Measurements from ENCODE around the gene P2RY6. TPM values are rescaled to one million over a fixed set of nuclear protein-coding genes. Genes with fewer than 3 reads are reported as not detected.

P2RY6 gene
- total and polyA plus RNA-seq, 2 of the 8 experiments (the other 6 are each of a cell fraction or from before 2014, with no cell fraction given), result 0.15 TPM; not detected in 1

GRCh38 chr11:73317373-73317772, 45.2 kb downstream of the P2RY6 start:
- Histone ChIP-seq H3K4me3 (ENCODE audit: extremely low read depth in 1 of 4, insufficient read depth in 2 of 4, low read depth in 3 of 4, low read length in 4 of 4) (no peak overlapping the region), H3K4me1 (replicated peaks in 1 of 4; ENCODE audit: control insufficient read depth in 3 of 4, insufficient read depth in 4 of 4, low read length in 3 of 4) (peaks cover 5 to 20% (median 8%) of the 10 kb centered on the region in 4 experiments), H2BK12ac (ENCODE audit: low read depth, low read length) (no peak overlapping the region), H2BK15ac (ENCODE audit: low read length) (no peak overlapping the region), H2AK5ac (ENCODE audit: low read depth, low read length) (no peak overlapping the region), H3K9me3 (ENCODE audit: insufficient read depth in 2 of 2, low read depth in 1 of 2, low read length in 1 of 2) (no peaks in the 10 kb centered on the region), H3K23me2 (ENCODE audit: low read depth, low read length) (no peaks in the 10 kb centered on the region; the same call in 1 of the 2 replicates), H4K5ac (ENCODE audit: insufficient read length, low read depth, low read length) (no peak overlapping the region), H3K4ac (replicated peaks; ENCODE audit: insufficient read length, low read depth, low read length) (no peak overlapping the region), H3K36me3 (ENCODE audit: control insufficient read depth in 2 of 4, insufficient read depth in 4 of 4, low read length in 3 of 4) (no peaks in the 10 kb centered on the region), H3K56ac (replicated peaks; ENCODE audit: insufficient read length, low read depth, low read length) (no peak overlapping the region), H4K91ac (replicated peaks; ENCODE audit: insufficient read length, low read length) (no peak overlapping the region), H3K4me2 (ENCODE audit: insufficient read depth in 1 of 2, low read depth in 2 of 2, low read length in 2 of 2) (no peak overlapping the region), H3K14ac (ENCODE audit: insufficient read length) (no peak overlapping the region), H2BK120ac (replicated peaks; ENCODE audit: low read depth, low read length) (no peak overlapping the region), H4K20me1 (replicated peaks in 1 of 2; ENCODE audit: control insufficient read depth in 1 of 2, insufficient read depth in 2 of 2, low read length in 2 of 2) (peaks cover 8 to 16% of the 10 kb centered on the region in 2 experiments), H3K18ac (ENCODE audit: extremely low read depth, low read length) (no peak overlapping the region), H3K27ac (ENCODE audit: low read depth, low read length) (no peak overlapping the region), H4K8ac (ENCODE audit: extremely low read depth, insufficient read depth, low read length) (no peak overlapping the region), H3K9ac (replicated peaks in 1 of 4; ENCODE audit: extremely low read depth in 1 of 4, low read depth in 3 of 4, low read length in 3 of 4) (no peak overlapping the region), H3K27me3 (replicated peaks in 1 of 4; ENCODE audit: control insufficient read depth in 3 of 4, extremely low read depth in 1 of 4, insufficient read depth in 3 of 4, low read length in 3 of 4) (peaks cover 0 to 6% (median 1%) of the 10 kb centered on the region in 4 experiments; a peak in 3 of 7 replicates), H2BK20ac (ENCODE audit: low read length) (no peak overlapping the region), H3K79me2 (ENCODE audit: control insufficient read depth in 1 of 2, insufficient read depth in 2 of 2, low read length in 2 of 2) (no peaks in the 10 kb centered on the region), H2AFZ (ENCODE audit: low read length) (no peak overlapping the region), H3K79me1 (ENCODE audit: low read depth, low read length) (peaks cover 5% of the 10 kb centered on the region), H2BK5ac (ENCODE audit: low read depth, low read length) (no peak overlapping the region), H3K23ac (ENCODE audit: insufficient read length) (no peak overlapping the region)
- TF ChIP-seq SIN3A (conservative IDR thresholded peaks at IDR 0.05 in 1 of 2, IDR thresholded peaks at IDR 0.05 in 1 of 2; ENCODE audit: low read depth in 1 of 2, low read length in 2 of 2) (no peak), PHF8 (conservative IDR thresholded peaks at IDR 0.05; ENCODE audit: low read depth, low read length) (no peak), MAX (IDR thresholded peaks at IDR 0.05) (no peak), YY1 (IDR thresholded peaks at IDR 0.05; ENCODE audit: low read depth, low read length) (no peak), RXRA (IDR thresholded peaks at IDR 0.05; ENCODE audit: insufficient read depth, low read depth, low read length) (no peak), SIRT6 (IDR thresholded peaks at IDR 0.05; ENCODE audit: low read length) (no peak), TCF12 (IDR thresholded peaks at IDR 0.05; ENCODE audit: low read depth, low read length) (no peak), JUND (IDR thresholded peaks at IDR 0.05; ENCODE audit: low read length) (no peak), BACH1 (IDR thresholded peaks at IDR 0.05; ENCODE audit: low read length) (no peak), CHD1 (IDR thresholded peaks at IDR 0.05; ENCODE audit: low read depth, low read length) (no peak)
- WGBS, 2 experiments (ENCODE audit: extremely low coverage in 1 of 2, insufficient coverage in 1 of 2, insufficient read length in 1 of 2, insufficient replicate concordance in 2 of 2, low coverage in 1 of 2, low lambda C conversion rate in 2 of 2, missing lambda C conversion rate in 1 of 2), result 84% methylated on average over 4 of the region's 4 CpGs; no CpG with 5 or more reads in 1 of the 2 experiments
- CTCF ChIA-PET (ENCODE audit: partially characterized antibody), result interaction anchor here (7.8 to 25.1 kb wide), 5 partner anchors 6 to 34 kb away, joined by 36 to 383 read pairs (median 258); partner anchors contain the start of gene ARHGEF17
- POLR2A ChIA-PET (ENCODE audit: partially characterized antibody), result interaction anchor here (0.9 kb wide), 1 partner anchor 8 kb away, joined by 4 read pairs; no protein-coding TSS in a partner anchor
- FAIRE-seq (no peak), DNase-seq (ENCODE audit: low read depth in 1 of 2, low spot score in 2 of 2) (no peak)

Measured in H1 (cell line).